Neural progenitor cell (in vitro differentiated cells): ENCODE measurements around the gene LMF2. TPM values are rescaled to one million over a fixed set of nuclear protein-coding genes. Genes with fewer than 3 reads are reported as not detected.

Experiments used
- DNase-seq: peaks from one replicate; pipeline ENCODE4 v3.0.0-alpha.2; 2016; ENCODE audit warnings: low spot score
- H2AFZ ChIP-seq: fragments of 200-600 bp; sonication (generic); replicated peaks from 2 replicates; pipeline ENCODE4 v1.6.1; 2016; ENCODE audit warnings: antibody characterized with exemption
- H3F3A ChIP-seq: fragments of 200-600 bp; sonication (generic); 2 replicates; pipeline ENCODE4 v1.6.1; 2016; ENCODE audit warnings: antibody characterized with exemption, low read depth
- H3K27ac ChIP-seq: fragments of 200-600 bp; sonication (generic); 2 replicates; pipeline ENCODE4 v1.5.1; 2016; ENCODE audit warnings: mild to moderate bottlenecking
- H3K27me3 ChIP-seq: fragments of 200-600 bp; sonication (generic); 2 replicates; pipeline ENCODE4 v1.6.1; 2016; ENCODE audit warnings: mild to moderate bottlenecking, moderate library complexity
- H3K36me3 ChIP-seq: fragments of 200-600 bp; sonication (generic); 2 replicates; pipeline ENCODE4 v1.5.1; 2016
- H3K4me1 ChIP-seq: fragments of 200-600 bp; sonication (generic); 2 replicates; pipeline ENCODE4 v1.6.1; 2016; ENCODE audit warnings: mixed run types
- H3K4me2 ChIP-seq: fragments of 200-600 bp; sonication (generic); 2 replicates; pipeline ENCODE4 v1.6.1; 2016
- H3K4me3 ChIP-seq: fragments of 200-600 bp; sonication (generic); 2 replicates; pipeline ENCODE4 v1.5.1; 2016
- H3K79me2 ChIP-seq: fragments of 200-600 bp; sonication (generic); 2 replicates; pipeline ENCODE4 v1.6.1; 2016; ENCODE audit warnings: low read depth
- H3K9ac ChIP-seq: fragments of 200-600 bp; sonication (generic); 2 replicates; pipeline ENCODE4 v1.6.1; 2016
- H3K9me3 ChIP-seq: fragments of 200-600 bp; sonication (generic); 2 replicates; pipeline ENCODE4 v1.5.1; 2016; ENCODE audit warnings: low read depth
- H4K20me1 ChIP-seq: fragments of 200-600 bp; sonication (generic); 2 replicates; pipeline ENCODE4 v1.6.1; 2016; ENCODE audit warnings: low read depth
- H3K27ac Mint-ChIP-seq: 3 replicates; pipeline ENCODE4 v1.8.0; 2021; ENCODE audit warnings: mixed read lengths
- H3K27me3 Mint-ChIP-seq: 2 replicates; pipeline ENCODE4 v1.8.0; 2022; ENCODE audit warnings: low read depth, mild to moderate bottlenecking, inconsistent platforms, moderate library complexity, mixed read lengths; ENCODE audit not compliant: insufficient read depth
- H3K36me3 Mint-ChIP-seq: 3 replicates; pipeline ENCODE4 v1.8.0; 2021; ENCODE audit warnings: mixed read lengths
- H3K4me1 Mint-ChIP-seq: 3 replicates; pipeline ENCODE4 v1.8.0; 2021; ENCODE audit warnings: mixed read lengths
- H3K4me3 Mint-ChIP-seq: 3 replicates; pipeline ENCODE4 v1.8.0; 2021; ENCODE audit warnings: mild to moderate bottlenecking, moderate library complexity, mixed read lengths
- H3K9me3 Mint-ChIP-seq: 3 replicates; pipeline ENCODE4 v1.8.0; 2020; ENCODE audit warnings: mixed read lengths
- EZH2 ChIP-seq: fragments of 200-600 bp; sonication (generic); IDR thresholded peaks from 2 replicates; pipeline ENCODE4 v1.6.1; 2017; ENCODE audit warnings: antibody characterized with exemption, mild to moderate bottlenecking, moderate library complexity
- EZH2phosphoT487 ChIP-seq: fragments of 200-600 bp; sonication (generic); IDR thresholded peaks from 2 replicates; pipeline ENCODE4 v1.6.1; 2017; ENCODE audit warnings: antibody characterized with exemption
- total RNA-seq: library from RNA; depleted of rRNA; stranded (reverse); fragments of >200 nt; gene quantifications from 2 replicates; pipeline ENCODE4 v1.2.3, GENCODE V29; 2015; ENCODE audit warnings: low replicate concordance
- TF ChIP-seq, protein P1 (sequence below): fragments of 200-600 bp; sonication (generic); IDR thresholded peaks from 2 replicates; pipeline ENCODE4 v1.5.1; 2017; ENCODE audit warnings: antibody characterized with exemption, mild to moderate bottlenecking

LMF2 gene
- total RNA-seq, 1 donor from 2014 or later = 7.1 TPM

DNA sequence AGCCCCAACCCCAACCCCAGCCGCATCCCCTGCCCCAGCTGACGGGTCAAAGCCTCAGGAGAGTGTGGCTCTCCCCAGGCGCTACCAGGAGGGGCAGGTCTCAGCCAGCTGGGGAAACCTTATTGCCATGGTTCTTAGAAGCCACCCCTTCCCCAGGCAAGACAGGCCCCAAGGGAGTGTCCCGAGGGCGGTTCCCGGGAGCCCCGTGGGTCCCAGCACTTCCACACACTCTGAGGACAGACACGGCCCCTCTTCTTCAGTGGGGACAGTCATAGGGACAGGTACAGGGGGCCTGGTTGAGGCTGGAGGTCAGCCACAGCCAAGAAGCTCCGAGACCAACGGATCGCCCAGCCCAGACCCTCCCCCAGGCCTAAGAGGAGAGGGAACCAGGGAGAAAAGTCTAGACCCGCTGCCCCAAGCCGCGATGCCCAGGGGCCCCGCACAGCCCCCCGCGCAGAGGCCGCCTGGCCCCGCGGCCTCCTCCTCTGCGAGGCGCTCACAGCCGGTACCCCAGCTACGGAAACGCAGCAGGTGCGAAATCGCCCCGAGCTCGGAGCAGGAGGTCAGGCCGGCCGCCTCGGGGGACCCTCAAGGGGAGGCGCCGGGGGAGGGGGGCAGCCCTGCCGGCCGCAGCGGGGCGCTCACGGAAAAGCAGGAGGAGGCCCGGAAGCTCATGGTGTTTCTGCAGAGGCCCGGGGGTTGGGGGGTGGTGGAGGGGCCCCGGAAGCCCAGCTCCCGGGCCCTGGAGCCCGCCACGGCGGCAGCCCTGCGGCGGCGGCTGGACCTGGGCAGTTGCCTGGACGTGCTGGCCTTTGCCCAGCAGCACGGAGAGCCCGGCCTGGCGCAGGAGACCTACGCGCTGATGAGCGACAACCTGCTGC, 40.8 kb upstream of the LMF2 start:
- H3K36me3 ChIP-seq = no peaks in the 10 kb centered on the region
- Mint-ChIP-seq H3K27me3 (peaks cover 9% of the 10 kb centered on the region), H3K27ac (no peak overlapping the region), H3K36me3 (no peaks in the 10 kb centered on the region), H3K4me1 (no peaks in the 10 kb centered on the region), H3K9me3 (no peaks in the 10 kb centered on the region), H3K4me3 (no peak overlapping the region)
- DNase-seq = no peak
- no peak for TF ChIP-seq EZH2
- TF ChIP-seq, protein P1, sequence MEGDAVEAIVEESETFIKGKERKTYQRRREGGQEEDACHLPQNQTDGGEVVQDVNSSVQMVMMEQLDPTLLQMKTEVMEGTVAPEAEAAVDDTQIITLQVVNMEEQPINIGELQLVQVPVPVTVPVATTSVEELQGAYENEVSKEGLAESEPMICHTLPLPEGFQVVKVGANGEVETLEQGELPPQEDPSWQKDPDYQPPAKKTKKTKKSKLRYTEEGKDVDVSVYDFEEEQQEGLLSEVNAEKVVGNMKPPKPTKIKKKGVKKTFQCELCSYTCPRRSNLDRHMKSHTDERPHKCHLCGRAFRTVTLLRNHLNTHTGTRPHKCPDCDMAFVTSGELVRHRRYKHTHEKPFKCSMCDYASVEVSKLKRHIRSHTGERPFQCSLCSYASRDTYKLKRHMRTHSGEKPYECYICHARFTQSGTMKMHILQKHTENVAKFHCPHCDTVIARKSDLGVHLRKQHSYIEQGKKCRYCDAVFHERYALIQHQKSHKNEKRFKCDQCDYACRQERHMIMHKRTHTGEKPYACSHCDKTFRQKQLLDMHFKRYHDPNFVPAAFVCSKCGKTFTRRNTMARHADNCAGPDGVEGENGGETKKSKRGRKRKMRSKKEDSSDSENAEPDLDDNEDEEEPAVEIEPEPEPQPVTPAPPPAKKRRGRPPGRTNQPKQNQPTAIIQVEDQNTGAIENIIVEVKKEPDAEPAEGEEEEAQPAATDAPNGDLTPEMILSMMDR = no peak
- H2AFZ ChIP-seq = no peak overlapping the region
- peaks cover 27% of the 10 kb centered on the region for H3K27me3 ChIP-seq
- H3K9me3 ChIP-seq = no peaks in the 10 kb centered on the region
- no peaks in the 10 kb centered on the region for H3K4me1 ChIP-seq
- H3K4me3 ChIP-seq = no peak overlapping the region
- H3K9ac ChIP-seq = no peak overlapping the region
- no peaks in the 10 kb centered on the region for H4K20me1 ChIP-seq
- peaks cover 6% of the 10 kb centered on the region for H3F3A ChIP-seq
- no peak overlapping the region for H3K27ac ChIP-seq
- no peak overlapping the region for H3K4me2 ChIP-seq
- H3K79me2 ChIP-seq = no peaks in the 10 kb centered on the region

DNA sequence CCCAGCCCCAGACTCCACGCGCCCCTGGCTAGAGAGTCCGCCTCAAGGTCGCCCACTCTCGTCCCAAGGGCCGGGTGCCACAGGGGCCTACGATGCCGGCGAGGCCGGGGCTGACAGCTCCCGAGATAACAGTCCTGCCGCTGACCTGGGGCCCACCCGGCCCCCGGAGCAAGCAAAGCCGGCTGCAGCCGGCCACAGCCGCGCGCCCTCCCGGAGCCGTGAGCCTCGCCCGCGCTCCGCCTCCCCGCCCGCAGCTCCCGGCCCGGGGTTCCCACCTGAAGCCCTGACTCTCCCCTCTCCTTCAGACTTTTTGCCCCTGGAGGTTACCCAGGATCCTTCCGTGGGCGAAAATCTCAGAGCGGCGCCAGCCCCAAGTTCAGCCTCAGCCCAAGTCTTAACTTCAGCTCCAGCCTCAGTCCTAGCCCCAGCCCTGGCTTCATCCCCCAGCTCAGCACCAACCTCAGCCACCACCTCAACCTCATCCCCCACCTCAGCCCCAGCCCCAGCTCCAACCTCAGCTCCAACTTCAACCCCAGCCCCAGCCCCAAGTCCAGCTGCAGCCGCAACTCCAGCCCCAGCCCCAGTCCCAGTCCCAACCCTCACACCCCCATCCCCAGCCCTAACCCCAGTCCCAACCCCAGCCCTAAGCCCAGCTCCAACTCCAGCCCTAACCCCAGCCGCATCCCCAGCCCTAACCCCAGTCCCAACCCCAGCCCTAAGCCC, 39.9 kb upstream of the LMF2 start:
- TF ChIP-seq, protein P1 = no peak
- no peak for TF ChIP-seq EZH2
- TF ChIP-seq EZH2phosphoT487 = no peak
- Mint-ChIP-seq H3K27me3 (peaks cover 12% of the 10 kb centered on the region), H3K4me1 (no peaks in the 10 kb centered on the region), H3K4me3 (no peak overlapping the region), H3K27ac (no peak overlapping the region), H3K9me3 (no peaks in the 10 kb centered on the region), H3K36me3 (no peaks in the 10 kb centered on the region)
- Histone ChIP-seq H3K4me3 (no peak overlapping the region), H3K4me1 (no peaks in the 10 kb centered on the region), H3K36me3 (no peaks in the 10 kb centered on the region), H4K20me1 (no peaks in the 10 kb centered on the region), H3K27ac (no peak overlapping the region), H3F3A (peaks cover 6% of the 10 kb centered on the region), H3K9me3 (no peaks in the 10 kb centered on the region), H3K4me2 (no peak overlapping the region), H2AFZ (no peak overlapping the region), H3K9ac (no peak overlapping the region), H3K79me2 (no peaks in the 10 kb centered on the region), H3K27me3 (peaks cover 34% of the 10 kb centered on the region)
- DNase-seq = no peak

DNA sequence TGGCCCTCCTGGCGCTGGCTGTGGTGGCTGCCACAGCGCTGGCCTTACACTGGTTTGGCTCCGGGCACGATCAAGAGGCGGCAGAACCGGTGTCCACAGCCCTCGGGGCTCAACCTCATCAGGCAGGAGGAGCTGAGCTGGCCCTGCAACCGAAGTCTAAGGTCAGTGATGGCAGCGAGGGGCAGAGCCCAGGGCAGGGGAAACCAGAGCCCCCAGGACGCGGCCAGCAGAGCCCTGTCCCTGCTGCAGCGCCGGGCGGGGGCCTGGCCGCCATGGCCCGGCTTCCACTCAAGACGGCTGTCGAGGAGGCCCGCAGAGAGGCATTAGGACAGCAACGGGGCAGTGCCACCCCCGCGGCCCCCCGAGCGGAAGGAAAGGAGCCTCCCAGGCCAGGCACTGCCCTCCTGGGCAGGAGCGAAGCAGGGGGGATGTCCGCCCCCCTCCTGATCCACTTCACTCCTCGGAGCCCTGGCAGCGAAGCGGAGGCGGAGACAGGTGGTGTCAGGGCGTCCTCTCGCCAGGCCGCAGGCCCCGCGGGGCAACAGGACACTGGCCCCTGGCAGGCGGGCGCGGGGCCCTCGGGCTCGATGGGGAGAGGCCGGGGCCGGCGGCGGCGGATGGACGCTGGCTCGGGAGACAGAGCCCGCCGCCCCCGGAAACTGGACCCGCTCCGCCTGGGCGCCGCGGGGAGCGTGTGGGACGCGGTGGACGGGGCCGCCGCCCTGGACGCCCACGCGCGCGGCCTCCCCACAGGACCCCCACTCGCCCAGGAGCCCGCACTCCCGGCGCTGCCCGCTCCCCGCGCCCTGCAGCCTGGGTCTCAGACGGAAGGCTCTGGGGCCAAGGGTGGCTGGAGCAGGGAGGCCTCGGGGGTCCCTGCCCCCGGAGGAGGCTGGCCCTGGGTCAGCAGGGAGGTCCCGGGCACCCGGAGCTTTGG, 39.1 kb upstream of the LMF2 start:
- no peak for DNase-seq
- Mint-ChIP-seq H3K4me3 (no peak overlapping the region), H3K4me1 (no peaks in the 10 kb centered on the region), H3K36me3 (no peaks in the 10 kb centered on the region), H3K9me3 (no peaks in the 10 kb centered on the region), H3K27ac (no peak overlapping the region), H3K27me3 (peaks cover 14% of the 10 kb centered on the region)
- Histone ChIP-seq H3K4me1 (no peaks in the 10 kb centered on the region), H3K79me2 (no peaks in the 10 kb centered on the region), H2AFZ (no peak overlapping the region), H3K9me3 (no peaks in the 10 kb centered on the region), H3K36me3 (no peaks in the 10 kb centered on the region), H3K27ac (no peak overlapping the region), H3K9ac (no peak overlapping the region), H3K27me3 (peaks cover 34% of the 10 kb centered on the region), H3K4me3 (no peak overlapping the region), H4K20me1 (no peaks in the 10 kb centered on the region), H3K4me2 (no peak overlapping the region), H3F3A (peaks cover 9% of the 10 kb centered on the region)
- no peak for TF ChIP-seq EZH2
- TF ChIP-seq, protein P1 = no peak
- TF ChIP-seq EZH2phosphoT487 = no peak
